Erythroblast (primary cell): ENCODE measurements around the gene KIAA0753.

Experiments
- GATA1 ChIP-seq: IDR thresholded peaks from 2 replicates; pipeline ENCODE4 v1.6.1; 2011; ENCODE audit warnings: low read depth, mild to moderate bottlenecking, control low read depth, low read length, moderate library complexity
- POLR2A ChIP-seq: IDR thresholded peaks from 2 replicates; pipeline ENCODE4 v1.6.1; 2011; ENCODE audit warnings: mild to moderate bottlenecking, low read length

GRCh38 chr17:6558276-6558675, 82.2 kb downstream of the KIAA0753 start:
- TF ChIP-seq POLR2A, result no peak
- no peak for TF ChIP-seq GATA1
